Fibroblast of lung (primary cell): Measurements from ENCODE around the gene MBNL2. TPM values are rescaled to one million over a fixed set of nuclear protein-coding genes. Genes with fewer than 3 reads are reported as not detected.

Source experiments
- DNase-seq, 2 donors: peaks; one replicate each; pipeline versions ENCODE4 v3.0.0 to v3.0.0-alpha.2; 2010; ENCODE audit warnings: low read depth in 2 of 2
- H2AFZ ChIP-seq: 2 replicates; pipeline ENCODE4 v1.5.1; 2012; ENCODE audit warnings: low read length, control low read depth, inconsistent platforms
- H3K27ac ChIP-seq: 2 replicates; pipeline ENCODE4 v1.5.1; 2011; ENCODE audit warnings: low read length, control low read depth; ENCODE audit not compliant: insufficient read depth
- H3K27me3 ChIP-seq: 2 replicates; pipeline ENCODE4 v1.5.1; 2011; ENCODE audit warnings: mild to moderate bottlenecking, low read length; ENCODE audit not compliant: control insufficient read depth, insufficient read depth
- H3K36me3 ChIP-seq: 2 replicates; pipeline ENCODE4 v1.5.1; 2011; ENCODE audit warnings: low read length; ENCODE audit not compliant: control insufficient read depth, insufficient read depth
- H3K4me1 ChIP-seq: 2 replicates; pipeline ENCODE4 v1.5.1; 2011; ENCODE audit warnings: low read length; ENCODE audit not compliant: control insufficient read depth, insufficient read depth; ENCODE audit errors: extremely low read depth
- H3K4me2 ChIP-seq: 2 replicates; pipeline ENCODE4 v1.5.1; 2011; ENCODE audit warnings: low read length, control low read depth; ENCODE audit not compliant: insufficient read depth; ENCODE audit errors: extremely low read depth
- H3K4me3 ChIP-seq, 4 experiments: fragments of 200-600 bp in 1 of 4; sonication (generic) in 1 of 4; replicated peaks in 1 of 4; 2 replicates each; pipeline ENCODE4 v1.5.1; 2011 to 2016; ENCODE audit warnings: low read length in 4 of 4, low read depth in 3 of 4, mild to moderate bottlenecking in 3 of 4, control low read depth in 2 of 4, inconsistent platforms in 1 of 4, mixed read lengths in 1 of 4; ENCODE audit not compliant: insufficient read depth in 1 of 4; ENCODE audit errors: control extremely low read depth in 1 of 4
- H3K79me2 ChIP-seq: 2 replicates; pipeline ENCODE4 v1.5.1; 2012; ENCODE audit warnings: mild to moderate bottlenecking, low read length, inconsistent platforms; ENCODE audit not compliant: control insufficient read depth, insufficient read depth
- H3K9ac ChIP-seq: 2 replicates; pipeline ENCODE4 v1.5.1; 2011; ENCODE audit warnings: mild to moderate bottlenecking, low read length, control low read depth; ENCODE audit not compliant: insufficient read depth
- H3K9me3 ChIP-seq: 2 replicates; pipeline ENCODE4 v1.5.1; 2012; ENCODE audit warnings: low read depth, low read length; ENCODE audit not compliant: control insufficient read depth, insufficient read depth
- H4K20me1 ChIP-seq: 2 replicates; pipeline ENCODE4 v1.5.1; 2011; ENCODE audit warnings: low read length; ENCODE audit not compliant: control insufficient read depth, insufficient read depth; ENCODE audit errors: extremely low read depth
- CTCF ChIP-seq, 2 donors: IDR thresholded peaks in 1 of 2; conservative IDR thresholded peaks in 1 of 2; 1 replicate in 1 of 2; 2 replicates in 1 of 2; pipeline ENCODE4 v1.5.1; 2011 to 2012; ENCODE audit warnings: low read length in 2 of 2, control low read depth in 1 of 2, inconsistent platforms in 1 of 2, low read depth in 1 of 2, mild to moderate bottlenecking in 1 of 2
- EZH2 ChIP-seq: IDR thresholded peaks from 2 replicates; pipeline ENCODE4 v1.5.1; 2012; ENCODE audit warnings: low read length, control low read depth, mild to moderate bottlenecking; ENCODE audit errors: missing control alignments
- polyA plus RNA-seq, 2 donors: library from polyadenylated mRNA; depleted of rRNA in 1 of 2; stranded (reverse) in 1 of 2; unstranded in 1 of 2; fragments of >200 nt; gene quantifications; 2 replicates each; pipeline ENCODE4 v1.2.1, GENCODE V29; 2011 to 2012; ENCODE audit warnings: missing spikeins in 1 of 2
- total RNA-seq: library from RNA; depleted of rRNA; stranded (reverse); fragments of >200 nt; gene quantifications from 2 replicates; pipeline ENCODE4 v1.2.1, GENCODE V29; 2014

The MBNL2 gene
- total and polyA plus RNA-seq, 2 donors (not counting 1 experiment from before 2014, with no cell fraction given), result 48.9 to 61.1 TPM

GRCh38 chr13:97238432-97238831 lies 16.3 kb downstream of the MBNL2 start:
- TF ChIP-seq CTCF (conservative IDR thresholded peaks at IDR 0.05 in 1 of 2, IDR thresholded peaks at IDR 0.05 in 1 of 2; ENCODE audit: low read depth in 1 of 2, low read length in 2 of 2) (no peak), EZH2 (no peak)
- Histone ChIP-seq H3K27ac (no peak overlapping the region), H4K20me1 (no peaks in the 10 kb centered on the region), H3K36me3 (no peaks in the 10 kb centered on the region), H3K4me3 (no peak overlapping the region), H3K4me2 (no peak overlapping the region), H3K4me1 (peaks cover 8% of the 10 kb centered on the region), H3K27me3 (no peaks in the 10 kb centered on the region), H3K9me3 (no peaks in the 10 kb centered on the region), H3K79me2 (peaks cover 88% of the 10 kb centered on the region), H2AFZ (no peak overlapping the region), H3K9ac (no peak overlapping the region)
- DNase-seq, result no peak

GRCh38 chr13:97238883-97239282 lies 16.8 kb downstream of the MBNL2 start:
- no peak for DNase-seq
- Histone ChIP-seq H4K20me1 (no peaks in the 10 kb centered on the region), H3K36me3 (no peaks in the 10 kb centered on the region), H3K27ac (no peak overlapping the region), H3K4me1 (peaks cover 8% of the 10 kb centered on the region), H3K79me2 (peaks cover 83% of the 10 kb centered on the region), H2AFZ (no peak overlapping the region), H3K9ac (no peak overlapping the region), H3K4me2 (no peak overlapping the region), H3K4me3 (no peak overlapping the region), H3K27me3 (no peaks in the 10 kb centered on the region), H3K9me3 (no peaks in the 10 kb centered on the region)
- TF ChIP-seq CTCF (conservative IDR thresholded peaks at IDR 0.05 in 1 of 2, IDR thresholded peaks at IDR 0.05 in 1 of 2; ENCODE audit: low read depth in 1 of 2, low read length in 2 of 2) (no peak), EZH2 (no peak)

- no peak for TF ChIP-seq CTCF (conservative IDR thresholded peaks at IDR 0.05 in 1 of 2, IDR thresholded peaks at IDR 0.05 in 1 of 2; ENCODE audit: low read depth in 1 of 2, low read length in 2 of 2)
- TF ChIP-seq EZH2, result no peak
- H3K4me1 ChIP-seq, result peaks cover 9% of the 10 kb centered on the region
These were observed 17.2 kb downstream of the MBNL2 start for GRCh38 chr13:97239306-97239705.

More at GRCh38 chr13:97239306-97239705, 17.2 kb downstream of the MBNL2 start:
- Histone ChIP-seq H3K9ac (no peak overlapping the region), H4K20me1 (no peaks in the 10 kb centered on the region), H3K79me2 (peaks cover 80% of the 10 kb centered on the region), H3K36me3 (no peaks in the 10 kb centered on the region), H3K27ac (no peak overlapping the region), H3K4me3 (no peak overlapping the region), H3K27me3 (no peaks in the 10 kb centered on the region), H3K9me3 (no peaks in the 10 kb centered on the region), H2AFZ (no peak overlapping the region), H3K4me2 (no peak overlapping the region)
- DNase-seq, result no peak
